ENCODE results near the gene GSKIP.
A peak's percentile ranks its signal among the peaks of the same experiment; 100 is the strongest.

The GSKIP gene

DNA sequence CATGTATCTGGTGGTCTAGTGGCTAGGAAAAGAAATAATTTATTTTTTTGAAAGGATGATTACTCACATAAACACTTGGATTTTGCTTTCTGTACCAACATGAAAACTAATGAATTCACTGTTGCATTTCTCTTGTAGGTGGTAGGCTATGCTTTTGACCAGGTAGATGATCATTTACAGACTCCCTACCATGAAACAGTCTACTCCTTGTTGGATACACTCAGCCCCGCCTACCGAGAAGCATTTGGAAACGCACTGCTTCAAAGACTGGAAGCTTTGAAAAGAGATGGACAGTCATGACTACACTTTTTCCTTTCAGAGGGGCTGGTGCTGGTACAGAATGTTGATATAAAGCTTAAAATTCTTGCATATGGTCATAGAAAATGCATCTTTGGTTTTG is 22.1 kb downstream of the GSKIP start:
- Histone ChIP-seq H3K4me3 (replicated peaks; ENCODE audit: insufficient read depth, low read length) (no peak overlapping the region), H3K27me3 (ENCODE audit: insufficient read depth, poor library complexity, severe bottlenecking) (no peaks in the 10 kb centered on the region), H3K27ac (replicated peaks) (no peak overlapping the region)
- no peak for TF ChIP-seq SPI1 (IDR thresholded peaks at IDR 0.05; ENCODE audit: borderline replicate concordance, low read depth)
- TF ChIP-seq REST (IDR thresholded peaks at IDR 0.05; ENCODE audit: insufficient replicate concordance, low read depth), result no peak
- no peak for TF ChIP-seq GABPA (IDR thresholded peaks at IDR 0.05; ENCODE audit: low read depth)
- no peak for TF ChIP-seq POLR2AphosphoS5 (IDR thresholded peaks at IDR 0.05; ENCODE audit: low read depth)
- TF ChIP-seq, protein P1, sequence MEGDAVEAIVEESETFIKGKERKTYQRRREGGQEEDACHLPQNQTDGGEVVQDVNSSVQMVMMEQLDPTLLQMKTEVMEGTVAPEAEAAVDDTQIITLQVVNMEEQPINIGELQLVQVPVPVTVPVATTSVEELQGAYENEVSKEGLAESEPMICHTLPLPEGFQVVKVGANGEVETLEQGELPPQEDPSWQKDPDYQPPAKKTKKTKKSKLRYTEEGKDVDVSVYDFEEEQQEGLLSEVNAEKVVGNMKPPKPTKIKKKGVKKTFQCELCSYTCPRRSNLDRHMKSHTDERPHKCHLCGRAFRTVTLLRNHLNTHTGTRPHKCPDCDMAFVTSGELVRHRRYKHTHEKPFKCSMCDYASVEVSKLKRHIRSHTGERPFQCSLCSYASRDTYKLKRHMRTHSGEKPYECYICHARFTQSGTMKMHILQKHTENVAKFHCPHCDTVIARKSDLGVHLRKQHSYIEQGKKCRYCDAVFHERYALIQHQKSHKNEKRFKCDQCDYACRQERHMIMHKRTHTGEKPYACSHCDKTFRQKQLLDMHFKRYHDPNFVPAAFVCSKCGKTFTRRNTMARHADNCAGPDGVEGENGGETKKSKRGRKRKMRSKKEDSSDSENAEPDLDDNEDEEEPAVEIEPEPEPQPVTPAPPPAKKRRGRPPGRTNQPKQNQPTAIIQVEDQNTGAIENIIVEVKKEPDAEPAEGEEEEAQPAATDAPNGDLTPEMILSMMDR (IDR thresholded peaks at IDR 0.05; ENCODE audit: insufficient read depth, low read length), result no peak
- no peak for DNase-seq (ENCODE audit: low read depth in 1 of 2, low spot score in 1 of 2)

- peak overlapping the region; percentile 53 for H3K4me3 ChIP-seq (replicated peaks; ENCODE audit: insufficient read depth, low read length)
- DNase-seq (ENCODE audit: low read depth in 1 of 2, low spot score in 1 of 2), result no peak
- TF ChIP-seq SPI1 (IDR thresholded peaks at IDR 0.05; ENCODE audit: borderline replicate concordance, low read depth) (no peak), POLR2AphosphoS5 (IDR thresholded peaks at IDR 0.05; ENCODE audit: low read depth) (no peak), GABPA (IDR thresholded peaks at IDR 0.05; ENCODE audit: low read depth) (no peak), REST (IDR thresholded peaks at IDR 0.05; ENCODE audit: insufficient replicate concordance, low read depth) (no peak)
- TF ChIP-seq, protein P1 (IDR thresholded peaks at IDR 0.05; ENCODE audit: insufficient read depth, low read length), result no peak
- no peaks in the 10 kb centered on the region for H3K27me3 ChIP-seq (ENCODE audit: insufficient read depth, poor library complexity, severe bottlenecking)
- H3K27ac ChIP-seq (replicated peaks), result no peak overlapping the region
Measured at GRCh38 chr14:96390965-96391292, 27.6 kb downstream of the GSKIP start.

- Histone ChIP-seq H3K27me3 (ENCODE audit: insufficient read depth, poor library complexity, severe bottlenecking) (no peaks in the 10 kb centered on the region), H3K27ac (replicated peaks) (0 out of 2 replicates have a peak overlapping the region, but pooled peaks have one; percentile 20), H3K4me3 (replicated peaks; ENCODE audit: insufficient read depth, low read length) (peak overlapping the region; percentile 71)
- DNase-seq (ENCODE audit: low read depth in 1 of 2, low spot score in 1 of 2), result peak; percentile 83 to 96
- TF ChIP-seq, protein P1 (IDR thresholded peaks at IDR 0.05; ENCODE audit: insufficient read depth, low read length), result no peak
- no peak for TF ChIP-seq GABPA (IDR thresholded peaks at IDR 0.05; ENCODE audit: low read depth)
- peak; percentile 47; the same call in 1 of the 2 replicates for TF ChIP-seq POLR2AphosphoS5 (IDR thresholded peaks at IDR 0.05; ENCODE audit: low read depth)
- no peak for TF ChIP-seq REST (IDR thresholded peaks at IDR 0.05; ENCODE audit: insufficient replicate concordance, low read depth)
- no peak for TF ChIP-seq SPI1 (IDR thresholded peaks at IDR 0.05; ENCODE audit: borderline replicate concordance, low read depth)
Measured at GRCh38 chr14:96391293-96392118, 28.2 kb downstream of the GSKIP start.
